DMS 273 treated with DMSO at 0.1 percent for 48 hours (cell line): ENCODE results near the gene TPD52L1.
"Not testable (repeated sequence)": the region's sequence is repeated elsewhere in the genome, so short reads cannot be mapped to it uniquely, and the experiment has no call there.

Source experiments
- DNase-seq: peaks from one replicate; lab custom pipeline; 2025; lab: John Stamatoyannopoulos, UW

TPD52L1 gene

GRCh38 chr6:125271486-125272159 is 118.0 kb downstream of the TPD52L1 start:
- peak; percentile 27 for DNase-seq

- no peak for DNase-seq
Observed at GRCh38 chr6:125273251-125273650, 119.7 kb downstream of the TPD52L1 start.

GRCh38 chr6:125273965-125274364 is 120.4 kb downstream of the TPD52L1 start:
- no peak for DNase-seq

GRCh38 chr6:125274935-125275334 is 121.4 kb downstream of the TPD52L1 start:
- no peak for DNase-seq

GRCh38 chr6:125275779-125276178 is 122.2 kb downstream of the TPD52L1 start:
- no peak for DNase-seq

DNA sequence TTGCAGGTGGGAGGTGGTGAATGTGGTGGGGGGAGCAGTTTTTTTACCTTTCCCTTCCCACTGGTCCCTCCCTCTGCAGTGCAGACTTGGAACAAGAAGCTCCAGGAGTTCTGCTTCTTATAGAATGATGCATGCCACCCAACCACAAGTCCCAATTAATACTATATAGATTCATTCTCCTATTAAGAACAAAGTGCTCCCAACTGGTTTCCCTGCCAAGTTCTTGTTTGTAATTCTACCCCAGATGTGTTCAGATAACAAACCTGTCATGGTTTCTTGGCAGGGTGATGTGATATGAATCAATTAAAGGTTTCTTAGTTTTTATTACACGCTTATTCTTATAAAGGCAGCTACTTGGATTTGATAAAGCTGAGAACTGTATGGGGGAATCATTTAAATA is 124.3 kb downstream of the TPD52L1 start:
- DNase-seq: no peak

DNA sequence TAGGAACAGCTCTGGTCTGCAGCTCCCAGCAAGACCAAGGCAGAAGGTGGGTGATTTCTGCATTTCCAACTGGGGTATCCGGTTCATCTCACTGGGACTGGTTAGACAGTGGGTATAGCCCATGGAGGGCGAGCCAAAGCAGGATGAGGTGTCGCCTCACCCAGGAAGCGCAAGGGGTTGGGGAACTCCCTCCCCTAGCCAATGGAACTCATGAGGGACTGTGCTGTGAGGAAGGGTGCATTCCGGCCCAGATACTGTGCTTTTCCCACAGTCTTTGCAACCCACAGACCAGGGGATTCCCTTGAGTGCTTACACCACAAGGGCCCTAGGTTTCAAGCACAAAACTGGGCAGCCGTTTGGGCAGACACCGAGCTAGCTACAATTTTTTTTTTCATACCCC is 126.4 kb downstream of the TPD52L1 start:
- no peak for DNase-seq

- DNase-seq: not testable (repeated sequence)
Observed at GRCh38 chr6:125280370-125281035, 126.9 kb downstream of the TPD52L1 start.

- DNase-seq: not testable (repeated sequence)
Observed at GRCh38 chr6:125282470-125282869, 128.9 kb downstream of the TPD52L1 start.

DNA sequence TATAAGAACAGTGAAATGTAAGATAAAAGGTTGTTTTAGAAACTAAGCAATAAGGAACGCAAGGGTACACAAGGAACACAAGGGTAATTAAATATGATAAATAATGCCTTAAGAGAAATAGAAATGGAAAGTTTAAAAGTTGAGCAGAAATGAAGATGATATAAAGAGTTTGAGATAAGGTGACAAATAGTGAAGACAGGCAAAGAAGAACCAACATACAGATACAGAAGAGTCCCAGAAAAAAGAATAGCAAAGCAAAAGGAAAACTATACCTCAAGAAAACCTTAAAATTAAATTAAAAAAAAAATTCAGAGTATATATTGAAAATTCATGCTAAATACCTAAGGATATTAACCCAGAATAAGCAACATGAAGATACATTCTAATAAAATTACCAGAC is 131.8 kb downstream of the TPD52L1 start:
- no peak for DNase-seq

GRCh38 chr6:125285936-125286335 is 132.4 kb downstream of the TPD52L1 start:
- DNase-seq: no peak

DNA sequence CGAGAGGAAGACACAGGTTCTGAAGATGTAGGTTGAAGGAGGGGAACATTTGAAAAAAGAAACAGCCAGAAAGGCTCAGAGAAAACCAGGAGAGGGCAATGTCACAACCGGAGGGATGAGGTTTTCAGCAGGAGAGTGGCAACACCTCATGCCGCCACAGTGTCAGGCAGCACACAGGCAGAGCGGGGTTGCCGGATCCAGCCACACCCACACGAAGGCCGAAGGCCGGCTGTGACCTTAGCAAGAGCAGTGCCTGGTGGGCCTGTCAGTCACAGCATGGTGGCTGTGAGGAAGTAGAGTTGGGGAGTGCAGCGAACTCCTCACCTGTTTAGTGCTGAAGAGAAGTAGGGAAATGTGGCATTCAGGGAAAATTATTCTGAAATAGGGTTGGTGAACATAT is 134.1 kb downstream of the TPD52L1 start:
- no peak for DNase-seq

- no peak for DNase-seq
Observed at GRCh38 chr6:125293587-125293986, 140.0 kb downstream of the TPD52L1 start.

- DNase-seq: no peak
Observed at GRCh38 chr6:125294036-125294435, 140.5 kb downstream of the TPD52L1 start.

- DNase-seq: no peak
Observed at GRCh38 chr6:125294925-125295324, 141.4 kb downstream of the TPD52L1 start.

GRCh38 chr6:125296471-125296870 is 142.9 kb downstream of the TPD52L1 start:
- DNase-seq: no peak

GRCh38 chr6:125299257-125299656 is 145.7 kb downstream of the TPD52L1 start:
- DNase-seq: no peak

DNA sequence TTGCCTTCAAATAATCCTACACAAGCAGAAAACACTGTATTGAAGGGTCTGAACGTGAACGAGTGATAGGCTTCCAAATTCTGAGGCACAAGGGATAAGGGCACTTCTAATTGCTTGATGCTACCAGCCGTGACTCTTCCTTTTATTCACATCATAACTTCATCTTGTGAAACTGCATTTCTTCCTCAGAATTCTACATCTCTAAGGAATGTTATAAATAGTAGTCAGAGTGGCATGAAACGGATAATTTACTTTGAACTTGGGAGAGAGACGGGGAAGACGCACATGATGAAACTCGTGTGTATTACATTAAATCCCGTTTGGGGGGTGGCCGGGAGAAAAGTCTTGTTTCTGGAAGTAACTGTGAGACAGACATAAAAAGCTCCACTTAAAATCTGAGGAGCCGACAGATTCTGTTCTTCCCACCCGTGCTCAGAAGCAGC is 147.4 kb downstream of the TPD52L1 start:
- no peak for DNase-seq

- peak; percentile 65 for DNase-seq
Observed at GRCh38 chr6:125301435-125302391, 148.1 kb downstream of the TPD52L1 start, which contains the start of gene HDDC2. Gene HDDC2, minus strand, starts transcription at chr6:125301967. Its CDS starts 35 bp downstream, at chr6:125301932.

GRCh38 chr6:125302840-125303511 is 149.4 kb downstream of the TPD52L1 start:
- DNase-seq: no peak

DNA sequence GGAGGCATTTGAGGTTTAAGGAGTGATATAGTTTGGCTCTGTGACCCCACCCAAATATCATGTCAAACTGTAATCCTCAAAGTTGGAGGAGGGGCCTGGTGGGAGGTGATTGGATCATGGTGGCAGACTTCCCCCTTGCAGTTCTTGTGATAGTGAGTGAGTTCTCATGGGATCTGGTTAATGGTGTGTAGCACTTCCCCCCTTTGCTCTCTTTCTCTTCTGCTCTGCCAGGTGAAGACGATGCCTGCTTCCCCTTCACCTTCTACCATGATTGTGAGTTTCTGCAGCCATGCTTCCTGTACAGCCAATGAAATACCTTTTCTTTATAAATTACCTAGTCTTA is 149.9 kb downstream of the TPD52L1 start:
- no peak for DNase-seq
